ENCODE results near the gene ZSCAN5A. TPM values are rescaled to one million over a fixed set of nuclear protein-coding genes. Genes with fewer than 3 reads are reported as not detected.
"Not testable (repeated sequence)": the region's sequence is repeated elsewhere in the genome, so short reads cannot be mapped to it uniquely, and the experiment has no call there.

Gene ZSCAN5A
- total RNA-seq, 1 donor from 2014 or later, result 10.3 TPM

DNA sequence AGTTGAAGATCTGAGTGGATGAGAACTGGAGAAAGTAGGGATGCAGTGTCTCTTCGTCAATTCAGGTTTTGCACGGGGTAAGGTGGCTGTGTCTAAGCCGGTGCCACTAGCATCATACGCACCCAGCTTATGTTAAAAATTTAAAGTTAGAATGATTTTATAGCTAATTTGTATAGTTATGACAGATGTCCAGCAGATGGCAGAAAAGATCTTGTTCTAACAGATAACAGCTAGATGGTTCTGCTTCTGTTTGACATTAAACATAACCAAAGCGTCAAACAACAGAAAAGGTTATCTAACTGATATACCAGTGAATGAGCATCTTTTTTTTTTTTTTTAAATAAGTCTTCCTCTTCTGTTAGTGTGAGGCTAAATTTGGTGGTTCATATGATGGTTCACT, 60.9 kb downstream of the ZSCAN5A start:
- no peak for DNase-seq (ENCODE audit: low spot score)
- intact Hi-C loops (cut with micrococcal nuclease), result loop anchor here (5.0 kb wide), 1 partner anchor 171 kb away; no protein-coding TSS in a partner anchor
- H3K36me3 Mint-ChIP-seq (ENCODE audit: low read depth), result no peaks in the 10 kb centered on the region

DNA sequence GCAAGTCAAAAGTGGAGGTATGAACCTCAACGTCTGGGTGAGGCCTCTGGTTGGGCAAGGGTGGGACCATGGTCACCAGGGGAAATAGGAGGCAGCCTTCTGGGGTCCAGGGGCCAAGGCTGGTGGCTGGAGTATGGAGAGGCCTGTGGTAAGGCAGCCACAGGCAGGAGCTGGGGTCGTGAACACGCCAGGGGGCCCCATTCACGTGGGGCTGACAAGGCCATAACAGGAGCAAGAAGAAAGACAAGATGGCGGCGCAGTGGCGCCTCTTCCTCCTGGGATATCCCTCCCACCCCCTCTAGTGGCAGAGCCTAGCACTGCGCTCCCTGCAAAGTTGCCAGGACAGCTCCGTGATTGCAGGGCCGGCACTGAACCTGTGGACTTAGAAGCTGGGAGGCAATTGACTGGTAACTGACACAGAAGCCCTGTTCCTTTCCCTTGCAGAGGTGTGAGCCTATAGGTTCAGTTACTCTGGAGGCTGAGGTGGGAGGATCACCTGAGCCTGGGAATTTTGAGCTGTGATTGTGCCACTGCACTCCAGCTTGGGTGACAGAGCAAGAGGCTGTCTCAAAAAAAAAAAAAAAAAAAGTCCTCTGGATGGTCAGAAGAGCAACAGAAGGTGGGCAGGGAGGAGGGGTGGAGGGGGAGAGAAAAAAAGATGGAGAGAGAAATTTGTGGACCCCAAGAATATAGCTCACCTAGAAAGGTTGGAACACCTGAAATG, 61.8 kb downstream of the ZSCAN5A start:
- no peak overlapping the region for H3K27ac Mint-ChIP-seq
- H3K4me3 Mint-ChIP-seq (ENCODE audit: low read depth), result no peak overlapping the region

More for the DNA sequence above, 60.9 kb downstream of the ZSCAN5A start:
- H3K27me3 Mint-ChIP-seq (ENCODE audit: low read depth), result no peaks in the 10 kb centered on the region
- H3K27ac Mint-ChIP-seq, result no peak overlapping the region
- H3K4me1 Mint-ChIP-seq (ENCODE audit: low read depth), result no peaks in the 10 kb centered on the region
- no peak overlapping the region for H3K4me3 Mint-ChIP-seq (ENCODE audit: low read depth)
- no peaks in the 10 kb centered on the region for H3K9me3 Mint-ChIP-seq

DNA sequence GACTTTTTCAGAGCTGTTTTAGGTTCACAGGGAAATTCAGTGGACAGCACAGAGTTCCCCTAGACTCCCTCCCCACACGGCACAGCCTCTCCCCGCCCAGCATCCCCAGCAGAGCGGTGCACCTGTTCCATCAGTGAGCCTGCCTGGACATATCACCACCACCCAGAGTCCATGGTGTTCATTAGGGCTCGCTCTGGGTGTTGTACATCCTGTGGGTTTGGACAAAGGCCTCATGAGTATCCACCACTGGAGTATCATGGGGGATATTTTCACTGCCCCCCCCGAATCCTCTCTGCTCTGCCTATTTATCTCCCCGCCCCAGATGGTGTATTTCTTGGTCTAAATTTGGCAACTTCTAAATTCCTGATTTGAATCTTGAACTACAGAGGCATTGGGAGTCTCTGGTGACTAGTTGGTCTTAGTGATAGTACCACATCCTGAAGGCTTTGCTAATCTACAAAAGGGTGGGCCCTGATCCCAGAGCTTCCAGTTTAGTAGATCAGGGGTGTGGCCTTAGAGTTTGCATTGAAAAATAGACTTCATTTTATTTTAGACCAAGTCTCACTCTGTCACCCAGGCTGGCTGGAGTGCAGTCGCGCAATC, 65.8 kb downstream of the ZSCAN5A start:
- H3K4me1 Mint-ChIP-seq (ENCODE audit: low read depth); intact Hi-C loops (cut with micrococcal nuclease); H3K27me3 Mint-ChIP-seq (ENCODE audit: low read depth); DNase-seq (ENCODE audit: low spot score); H3K9me3 Mint-ChIP-seq; H3K36me3 Mint-ChIP-seq (ENCODE audit: low read depth); H3K4me3 Mint-ChIP-seq (ENCODE audit: low read depth); H3K27ac Mint-ChIP-seq: not testable (repeated sequence)

More for the DNA sequence above, 61.8 kb downstream of the ZSCAN5A start:
- no peaks in the 10 kb centered on the region for H3K9me3 Mint-ChIP-seq
- peak; percentile 53 for DNase-seq (ENCODE audit: low spot score)
- H3K4me1 Mint-ChIP-seq (ENCODE audit: low read depth), result no peaks in the 10 kb centered on the region
- no peaks in the 10 kb centered on the region for H3K36me3 Mint-ChIP-seq (ENCODE audit: low read depth)
- intact Hi-C loops (cut with micrococcal nuclease), result loop anchor here (5.0 kb wide), 1 partner anchor 171 kb away; no protein-coding TSS in a partner anchor
- H3K27me3 Mint-ChIP-seq (ENCODE audit: low read depth), result no peaks in the 10 kb centered on the region

DNA sequence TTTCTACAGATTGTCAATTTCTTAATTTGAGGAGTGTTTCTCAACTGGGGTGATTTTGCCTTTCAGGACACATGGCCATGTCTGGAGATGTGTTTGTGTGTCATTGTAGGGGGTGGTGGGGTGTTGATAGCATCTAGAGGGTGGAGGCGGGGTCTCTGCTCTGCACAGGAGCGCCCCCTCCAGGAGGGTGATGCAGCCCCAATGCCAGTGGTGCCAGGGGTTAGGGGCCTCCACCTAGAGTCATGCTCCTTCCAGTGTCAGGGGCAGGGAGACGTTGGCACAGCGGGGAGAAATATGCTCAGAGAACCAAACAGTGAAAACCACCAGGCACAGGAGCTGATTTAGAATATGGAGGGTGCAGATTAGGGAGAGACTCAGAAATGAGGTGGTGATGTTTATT, 68.9 kb downstream of the ZSCAN5A start:
- H3K36me3 Mint-ChIP-seq (ENCODE audit: low read depth); H3K27me3 Mint-ChIP-seq (ENCODE audit: low read depth); intact Hi-C loops (cut with micrococcal nuclease); H3K9me3 Mint-ChIP-seq; H3K4me3 Mint-ChIP-seq (ENCODE audit: low read depth); DNase-seq (ENCODE audit: low spot score); H3K4me1 Mint-ChIP-seq (ENCODE audit: low read depth); H3K27ac Mint-ChIP-seq: not testable (repeated sequence)

DNA sequence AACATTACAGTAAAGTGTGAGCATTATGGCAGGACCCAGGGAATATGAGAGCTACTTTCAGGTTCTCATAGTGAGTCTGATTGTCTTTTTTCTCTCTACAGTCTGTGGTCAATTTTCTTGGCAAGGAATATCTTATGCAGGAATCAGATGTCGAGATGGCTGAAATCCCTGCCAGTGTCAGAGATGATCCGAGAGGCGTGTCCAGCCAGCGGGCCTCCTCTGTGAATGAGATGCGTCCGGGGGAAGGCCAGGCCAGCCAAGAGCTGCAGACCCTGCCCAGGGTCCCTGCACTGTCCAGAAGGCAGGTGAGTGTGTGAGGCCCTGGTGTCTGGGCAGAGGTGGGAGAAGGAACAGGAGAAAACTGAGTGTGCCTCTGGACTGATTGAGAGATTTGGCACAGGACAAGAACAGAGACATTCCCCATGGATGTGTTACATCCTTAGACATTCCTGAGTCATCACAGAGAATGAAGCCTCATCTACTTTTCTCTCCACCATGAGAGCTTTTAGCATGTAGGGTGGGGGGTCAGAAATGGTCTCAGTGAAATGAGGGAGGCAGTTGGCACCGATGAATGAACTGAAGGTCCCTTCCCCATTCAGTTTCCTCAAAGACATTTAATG, 69.4 kb downstream of the ZSCAN5A start:
- H3K27me3 Mint-ChIP-seq (ENCODE audit: low read depth), result no peaks in the 10 kb centered on the region

DNA sequence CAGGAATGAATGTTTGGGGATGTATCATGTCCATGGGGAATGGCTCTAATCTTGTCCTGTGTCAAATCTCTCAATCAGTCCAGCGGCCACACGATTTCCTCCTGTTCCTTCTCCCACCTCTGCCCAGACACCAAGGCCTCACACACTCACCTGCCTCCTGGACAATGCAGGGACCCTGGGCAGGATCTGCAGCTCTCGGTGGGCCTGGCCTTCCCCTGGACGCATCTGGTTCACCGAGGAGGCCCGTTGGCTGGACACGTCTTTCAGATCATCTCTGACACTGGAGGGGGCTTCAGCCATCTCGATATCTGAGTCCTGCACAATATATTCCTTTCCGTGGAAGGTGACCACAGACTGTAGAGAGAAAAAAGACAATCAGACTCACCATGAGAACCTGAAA, 91.2 kb downstream of the ZSCAN5A start:
- Mint-ChIP-seq H3K27ac (no peak overlapping the region), H3K4me3 (ENCODE audit: low read depth) (no peak overlapping the region), H3K36me3 (ENCODE audit: low read depth) (no peaks in the 10 kb centered on the region), H3K27me3 (ENCODE audit: low read depth) (peaks cover 2% of the 10 kb centered on the region), H3K9me3 (no peaks in the 10 kb centered on the region), H3K4me1 (ENCODE audit: low read depth) (no peaks in the 10 kb centered on the region)
- intact Hi-C loops (cut with micrococcal nuclease), result no loop called here
- no peak for DNase-seq (ENCODE audit: low spot score)

More for the DNA sequence above, 69.4 kb downstream of the ZSCAN5A start:
- Mint-ChIP-seq H3K9me3 (no peaks in the 10 kb centered on the region), H3K4me1 (ENCODE audit: low read depth) (no peaks in the 10 kb centered on the region), H3K4me3 (ENCODE audit: low read depth) (no peak overlapping the region), H3K27ac (no peak overlapping the region), H3K36me3 (ENCODE audit: low read depth) (no peaks in the 10 kb centered on the region)
- intact Hi-C loops (cut with micrococcal nuclease), result no loop called here
- no peak for DNase-seq (ENCODE audit: low spot score)

DNA sequence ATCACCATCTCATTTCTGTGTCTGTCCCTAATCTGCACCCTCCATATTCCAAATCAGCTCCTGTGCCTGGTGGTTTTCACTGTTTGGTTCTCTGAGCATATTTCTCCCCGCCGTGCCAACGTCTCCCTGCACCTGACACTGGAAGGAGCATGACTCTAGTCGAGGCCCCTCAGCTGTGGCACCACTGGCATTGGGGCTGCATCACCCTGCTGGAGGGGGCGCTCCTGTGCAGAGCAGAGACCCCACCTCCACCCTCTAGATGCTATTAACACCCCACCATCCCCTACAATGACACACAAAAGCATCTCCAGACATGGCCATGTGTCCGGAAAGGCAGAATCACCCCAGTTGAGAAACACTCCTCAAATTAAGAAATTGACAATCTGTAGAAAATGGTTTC, 91.7 kb downstream of the ZSCAN5A start:
- no peak overlapping the region for H3K4me3 Mint-ChIP-seq (ENCODE audit: low read depth)
- peaks cover 5% of the 10 kb centered on the region for H3K27me3 Mint-ChIP-seq (ENCODE audit: low read depth)
- H3K9me3 Mint-ChIP-seq, result no peaks in the 10 kb centered on the region
- no peak overlapping the region for H3K27ac Mint-ChIP-seq
- no peaks in the 10 kb centered on the region for H3K36me3 Mint-ChIP-seq (ENCODE audit: low read depth)
- intact Hi-C loops (cut with micrococcal nuclease), result no loop called here
- H3K4me1 Mint-ChIP-seq (ENCODE audit: low read depth), result no peaks in the 10 kb centered on the region
- DNase-seq (ENCODE audit: low spot score), result no peak

DNA sequence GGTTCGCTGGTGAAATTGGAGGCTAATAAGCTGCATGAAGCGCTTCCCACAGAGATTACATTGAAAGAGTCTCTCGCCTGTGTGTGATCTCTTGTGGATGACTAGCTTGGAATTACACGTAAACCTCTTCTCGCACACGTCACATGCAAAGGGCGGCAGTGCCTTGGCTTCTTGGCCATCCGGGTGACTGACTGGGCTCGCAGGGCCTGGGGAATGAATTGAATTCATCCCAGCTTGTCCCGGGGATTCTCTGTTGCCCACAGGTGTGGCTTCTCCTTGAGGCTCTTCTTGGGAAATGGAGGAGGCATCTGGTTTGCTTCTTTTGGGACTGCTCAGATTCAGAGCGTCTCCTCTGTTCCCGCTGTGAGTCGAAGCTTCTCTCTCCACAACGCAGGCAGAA, 92.8 kb downstream of the ZSCAN5A start:
- no peak overlapping the region for H3K27ac Mint-ChIP-seq
- intact Hi-C loops (cut with micrococcal nuclease), result no loop called here
- no peak for DNase-seq (ENCODE audit: low spot score)
- no peaks in the 10 kb centered on the region for H3K9me3 Mint-ChIP-seq
- no peaks in the 10 kb centered on the region for H3K36me3 Mint-ChIP-seq (ENCODE audit: low read depth)
- H3K27me3 Mint-ChIP-seq (ENCODE audit: low read depth), result peaks cover 6% of the 10 kb centered on the region
- no peak overlapping the region for H3K4me3 Mint-ChIP-seq (ENCODE audit: low read depth)
- no peaks in the 10 kb centered on the region for H3K4me1 Mint-ChIP-seq (ENCODE audit: low read depth)

DNA sequence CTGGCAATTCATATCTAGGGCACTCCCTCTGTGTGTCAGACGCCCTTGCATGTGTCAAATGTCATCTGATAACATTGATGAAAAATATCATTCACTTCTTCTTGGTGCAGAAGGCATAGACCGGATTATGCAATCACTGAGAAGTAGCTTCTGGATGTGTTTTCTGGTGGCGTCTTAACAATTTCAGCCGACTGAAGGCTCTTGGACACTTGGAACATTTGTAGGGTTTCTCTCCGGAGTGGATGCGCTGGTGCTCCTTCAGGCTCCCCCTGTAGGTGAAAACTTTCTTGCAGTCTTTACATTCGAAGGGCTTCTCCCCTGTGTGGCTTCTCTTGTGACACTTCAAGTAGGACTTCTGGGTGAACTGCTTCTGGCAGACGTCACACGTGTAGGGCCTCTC, 93.2 kb downstream of the ZSCAN5A start:
- H3K36me3 Mint-ChIP-seq (ENCODE audit: low read depth); intact Hi-C loops (cut with micrococcal nuclease); H3K27ac Mint-ChIP-seq; H3K9me3 Mint-ChIP-seq; H3K4me3 Mint-ChIP-seq (ENCODE audit: low read depth); H3K4me1 Mint-ChIP-seq (ENCODE audit: low read depth); DNase-seq (ENCODE audit: low spot score); H3K27me3 Mint-ChIP-seq (ENCODE audit: low read depth): not testable (repeated sequence)

DNA sequence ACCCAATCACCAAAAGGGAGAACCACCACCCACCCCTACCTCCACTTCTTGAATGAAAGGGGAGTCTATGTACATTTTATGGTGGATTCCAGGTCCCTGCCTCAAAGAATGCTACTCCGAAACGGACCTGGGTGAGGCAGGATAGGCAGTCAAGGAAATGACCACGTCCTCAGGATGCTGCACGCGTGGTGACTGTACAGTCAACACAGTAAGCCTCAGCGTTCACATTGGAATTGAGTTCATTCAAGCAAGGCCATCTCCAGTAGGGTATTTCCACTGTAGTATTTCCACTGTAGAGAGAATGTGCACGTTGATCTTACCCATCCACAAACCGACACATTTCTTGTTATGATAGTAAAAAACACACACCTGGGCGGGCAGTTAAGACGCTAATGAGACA, 95.7 kb downstream of the ZSCAN5A start:
- H3K27me3 Mint-ChIP-seq (ENCODE audit: low read depth), result peaks cover 6% of the 10 kb centered on the region
- no peak overlapping the region for H3K4me3 Mint-ChIP-seq (ENCODE audit: low read depth)
- H3K27ac Mint-ChIP-seq, result no peak overlapping the region
- no peak for DNase-seq (ENCODE audit: low spot score)
- intact Hi-C loops (cut with micrococcal nuclease), result no loop called here
- no peaks in the 10 kb centered on the region for H3K9me3 Mint-ChIP-seq
- H3K36me3 Mint-ChIP-seq (ENCODE audit: low read depth), result no peaks in the 10 kb centered on the region
- no peaks in the 10 kb centered on the region for H3K4me1 Mint-ChIP-seq (ENCODE audit: low read depth)

DNA sequence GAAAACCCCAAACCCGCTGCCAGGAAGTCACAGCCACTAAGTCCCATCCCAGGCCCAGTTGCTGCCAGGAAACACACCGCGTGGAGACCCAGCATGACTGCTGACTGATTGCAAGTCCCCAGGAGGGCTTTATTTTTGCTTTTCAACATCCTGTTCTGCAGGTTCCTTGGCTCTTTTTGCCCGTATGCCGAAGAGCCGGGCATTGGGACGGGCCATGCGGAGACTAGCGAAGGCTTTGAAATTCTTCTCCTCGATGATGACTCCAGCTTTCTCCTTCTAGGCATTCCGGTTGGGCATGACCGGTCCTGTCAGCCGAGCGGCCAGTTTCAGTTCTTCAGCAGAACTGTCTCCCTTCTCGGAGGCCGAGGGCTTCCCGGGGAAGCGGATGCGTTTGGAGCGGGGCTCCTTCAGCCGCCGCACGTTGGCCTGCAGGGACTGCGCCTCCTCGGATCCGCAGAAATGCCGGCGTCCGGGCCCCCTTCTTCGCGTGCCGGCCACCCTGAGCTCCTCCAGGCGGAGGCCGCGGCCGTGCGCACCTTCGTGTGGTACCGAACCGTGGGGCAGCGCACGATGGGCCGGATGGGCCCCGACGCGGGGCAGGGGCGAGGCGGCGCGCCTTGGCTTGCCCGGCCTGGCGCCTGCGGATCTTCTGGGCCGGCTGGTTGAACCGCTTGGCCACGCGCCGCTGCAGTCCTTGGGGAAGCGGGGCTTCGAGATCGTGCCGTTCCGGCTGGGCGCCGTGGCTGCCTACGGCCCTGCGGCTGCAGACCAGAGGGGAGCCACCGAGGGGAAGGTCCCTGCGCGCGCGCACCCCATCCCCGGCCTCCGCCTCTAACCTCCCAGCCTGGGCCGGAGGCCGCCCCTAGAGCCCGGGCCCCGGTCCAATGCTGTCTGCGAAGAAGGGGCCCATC, 97.3 kb downstream of the ZSCAN5A start:
- Mint-ChIP-seq H3K9me3 (no peaks in the 10 kb centered on the region), H3K4me3 (ENCODE audit: low read depth) (no peak overlapping the region), H3K4me1 (ENCODE audit: low read depth) (no peaks in the 10 kb centered on the region), H3K27me3 (ENCODE audit: low read depth) (peaks cover 6% of the 10 kb centered on the region), H3K36me3 (ENCODE audit: low read depth) (no peaks in the 10 kb centered on the region), H3K27ac (no peak overlapping the region)
- DNase-seq (ENCODE audit: low spot score), result no peak
- intact Hi-C loops (cut with micrococcal nuclease), result no loop called here

DNA sequence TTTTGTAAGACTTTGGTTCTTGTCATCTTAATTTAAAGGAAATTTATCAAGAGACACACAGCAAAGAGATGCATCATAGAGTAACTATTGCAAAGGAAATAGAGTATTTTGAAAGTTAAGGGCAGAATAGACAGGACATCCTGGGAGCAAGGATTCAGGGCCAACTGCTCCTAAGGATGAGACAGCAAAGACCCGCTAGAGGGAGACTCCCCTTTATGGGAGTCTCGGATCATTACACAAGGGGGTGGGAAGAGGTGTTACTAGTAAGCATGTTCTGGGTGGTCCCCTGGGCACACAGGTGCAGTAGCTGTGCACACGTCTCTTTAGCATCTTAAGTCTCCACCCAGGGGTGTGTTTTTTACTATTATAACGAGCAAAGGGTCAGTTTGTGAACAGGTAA, 102.9 kb downstream of the ZSCAN5A start:
- no peak overlapping the region for H3K4me3 Mint-ChIP-seq (ENCODE audit: low read depth)
- DNase-seq (ENCODE audit: low spot score), result no peak
- H3K36me3 Mint-ChIP-seq (ENCODE audit: low read depth), result no peaks in the 10 kb centered on the region
- H3K27ac Mint-ChIP-seq, result no peak overlapping the region
- intact Hi-C loops (cut with micrococcal nuclease), result no loop called here
- H3K4me1 Mint-ChIP-seq (ENCODE audit: low read depth), result no peaks in the 10 kb centered on the region
- no peaks in the 10 kb centered on the region for H3K27me3 Mint-ChIP-seq (ENCODE audit: low read depth)
- H3K9me3 Mint-ChIP-seq, result no peaks in the 10 kb centered on the region
